NT2/D1 (cell line): Measurements from ENCODE around the gene ARHGAP32.

Source experiments
- SUZ12 ChIP-seq: IDR thresholded peaks from 2 replicates; pipeline ENCODE4 v1.6.1; 2011; ENCODE audit not compliant: insufficient read length, insufficient read depth; ENCODE audit errors: extremely low read depth
- YY1 ChIP-seq: IDR thresholded peaks from 2 replicates; pipeline ENCODE4 v1.6.1; 2011; ENCODE audit not compliant: insufficient read length, insufficient read depth
- ZNF274 ChIP-seq: IDR thresholded peaks from 2 replicates; pipeline ENCODE4 v1.6.1; 2011; ENCODE audit warnings: mild to moderate bottlenecking, low read depth, low read length

DNA sequence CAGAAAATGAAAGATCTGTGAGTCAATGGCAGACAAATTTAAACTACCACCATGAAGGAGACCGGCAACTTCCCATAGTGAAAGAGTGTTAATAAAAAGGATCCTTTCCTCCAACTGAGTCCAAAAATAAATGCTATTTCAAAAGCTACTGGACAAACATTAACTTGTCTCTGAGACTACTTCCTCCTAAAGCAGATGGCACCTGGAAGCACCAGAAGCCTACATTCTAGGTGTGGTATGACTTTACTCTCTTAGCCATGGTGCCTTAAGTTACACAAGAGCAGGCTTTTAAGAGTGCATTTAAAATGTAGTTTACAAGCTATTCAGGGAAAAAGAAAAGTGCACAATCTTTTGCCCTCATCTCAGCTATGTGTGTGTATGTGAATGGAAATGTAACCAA, 2.5 kb downstream of the ARHGAP32 start:
- TF ChIP-seq ZNF274 (no peak), SUZ12 (no peak), YY1 (no peak)
